GM19455 (cell line): Measurements from ENCODE around the gene SLC5A1.
"Not testable (repeated sequence)": the region's sequence is repeated elsewhere in the genome, so short reads cannot be mapped to it uniquely, and the experiment has no call there.

Source experiments
- ATAC-seq: cut with Tn5 transposase; IDR thresholded peaks from one replicate; pipeline ENCODE4 v1.9.1; 2021; ENCODE audit not compliant: unreplicated experiment

SLC5A1 gene

DNA sequence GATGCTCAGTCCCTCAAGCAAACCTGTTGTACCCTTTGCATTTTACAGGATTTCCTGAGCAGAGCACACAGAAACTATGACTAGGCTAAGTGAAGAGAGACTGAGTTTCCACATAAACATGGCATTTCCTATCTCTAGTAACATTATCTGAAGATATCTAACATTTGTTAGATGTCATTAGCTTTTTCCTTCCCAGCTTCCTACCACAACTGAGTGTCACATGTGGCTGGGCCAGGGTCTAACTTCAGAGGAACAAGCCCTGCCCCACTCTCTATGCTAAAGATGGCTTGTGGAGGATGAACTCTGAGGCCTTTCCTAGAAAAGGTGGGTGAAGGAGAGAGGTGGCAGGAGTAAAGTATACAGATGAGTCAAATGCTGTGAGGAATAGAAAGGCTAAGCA lies 99.5 kb downstream of the SLC5A1 start:
- ATAC-seq: no peak

DNA sequence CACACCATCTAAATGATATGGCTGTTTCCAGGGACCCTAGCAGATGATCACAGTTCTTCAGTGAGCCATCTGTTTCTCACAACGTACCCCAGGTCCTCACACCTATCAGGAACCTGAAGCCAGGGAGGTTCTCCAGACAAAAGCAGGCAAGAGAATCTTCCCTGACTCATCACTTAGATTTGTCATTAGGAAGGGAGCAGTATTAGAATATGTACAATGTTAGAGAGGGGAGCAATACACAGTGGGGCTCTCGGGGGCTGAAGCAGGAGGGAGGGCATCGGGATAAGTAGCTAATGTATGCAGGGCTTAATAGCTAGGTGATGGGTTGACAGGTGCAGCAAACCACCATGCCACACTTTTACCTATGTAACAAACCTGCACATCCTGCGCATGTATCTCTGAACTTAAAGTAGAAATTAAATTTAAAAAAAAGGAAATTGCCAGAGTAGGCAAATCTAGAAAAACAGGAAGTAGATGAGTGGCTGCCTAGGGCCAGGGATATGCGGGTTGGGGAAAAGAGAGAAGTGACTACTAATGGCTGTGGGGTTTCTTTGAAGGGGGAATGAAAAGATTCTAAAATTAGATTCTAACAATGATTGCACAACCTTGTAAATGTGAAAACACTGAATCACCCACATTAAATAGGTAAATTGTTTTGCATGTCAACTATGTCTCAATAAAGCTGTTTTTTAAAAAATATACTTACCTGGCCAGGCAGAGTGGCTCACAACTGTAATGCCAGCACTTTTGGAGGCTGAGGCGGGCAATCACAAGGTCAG lies 101.6 kb downstream of the SLC5A1 start:
- ATAC-seq: no peak

DNA sequence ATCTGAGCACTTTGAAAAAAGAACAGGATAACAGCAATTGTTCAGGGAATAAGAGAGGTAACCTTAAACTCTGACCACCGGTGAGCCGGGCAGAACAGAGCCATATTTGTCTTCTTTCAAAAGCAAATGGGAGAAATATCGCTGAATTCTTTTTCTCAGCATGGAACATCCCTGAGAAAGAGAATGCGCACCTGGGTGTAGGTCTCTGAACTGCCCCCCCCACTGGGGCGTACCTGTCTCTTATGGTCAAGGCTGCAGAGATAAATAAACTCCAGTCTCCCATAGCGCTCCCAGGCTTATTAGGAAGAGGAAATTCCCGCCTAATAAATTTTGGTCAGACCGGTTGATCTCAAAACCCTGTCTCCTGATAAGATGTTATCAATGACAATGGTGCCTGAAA lies 104.1 kb downstream of the SLC5A1 start:
- not testable (repeated sequence) for ATAC-seq

DNA sequence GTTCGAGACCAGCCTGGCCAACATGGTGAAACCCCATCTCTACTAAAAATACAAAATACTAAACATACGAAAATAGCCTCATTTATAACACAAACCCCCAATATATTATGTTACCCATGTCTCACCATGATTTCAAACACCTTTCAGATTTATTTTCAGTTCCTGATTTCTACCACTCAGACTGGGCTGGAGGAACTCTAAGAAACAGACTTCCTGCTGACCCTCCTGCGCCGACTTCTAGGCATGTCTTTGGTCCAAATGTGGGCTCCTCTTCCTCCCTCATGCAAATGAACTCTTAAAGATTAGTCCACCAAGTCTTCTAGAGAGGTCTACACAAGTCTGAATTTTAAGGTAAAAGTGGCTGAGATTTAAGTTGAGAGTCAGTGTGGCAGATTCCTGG lies 105.3 kb downstream of the SLC5A1 start:
- ATAC-seq: not testable (repeated sequence)

DNA sequence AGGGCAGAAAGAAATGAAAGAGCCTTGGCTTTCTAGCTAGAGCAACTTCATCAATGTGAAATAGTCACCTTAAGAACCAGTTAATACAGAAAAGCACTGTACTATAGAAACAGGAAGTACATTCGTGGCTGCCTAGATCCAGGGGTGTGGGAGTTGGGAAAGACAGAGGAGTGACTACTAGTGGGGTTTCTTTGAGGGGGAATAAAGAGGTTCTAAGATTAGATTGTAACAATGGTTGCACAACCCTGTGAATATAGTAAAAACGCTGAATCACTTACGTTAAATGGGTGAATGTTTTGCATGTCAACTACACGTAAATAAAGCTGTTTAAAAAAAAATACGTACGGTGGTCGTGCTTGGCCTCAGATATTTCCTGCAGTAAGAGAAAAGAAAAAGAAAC lies 107.6 kb downstream of the SLC5A1 start:
- not testable (repeated sequence) for ATAC-seq

DNA sequence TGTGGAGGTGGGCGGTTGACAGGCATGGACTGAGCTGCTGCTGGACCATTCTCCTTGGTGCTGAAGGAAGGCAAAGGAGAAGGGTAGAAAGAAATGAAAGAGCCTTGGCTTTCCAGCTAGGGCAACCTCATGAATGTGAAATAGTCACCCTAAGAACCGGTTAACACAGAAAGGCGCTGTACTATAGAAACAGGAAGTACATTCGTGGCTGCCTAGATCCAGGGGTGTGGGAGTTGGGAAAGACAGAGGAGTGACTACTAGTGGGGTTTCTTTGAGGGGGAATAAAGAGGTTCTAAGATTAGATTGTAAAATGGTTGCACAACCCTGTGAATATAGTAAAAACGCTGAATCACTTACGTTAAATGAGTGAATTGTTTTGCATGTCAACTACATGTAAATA lies 108.6 kb downstream of the SLC5A1 start:
- not testable (repeated sequence) for ATAC-seq

DNA sequence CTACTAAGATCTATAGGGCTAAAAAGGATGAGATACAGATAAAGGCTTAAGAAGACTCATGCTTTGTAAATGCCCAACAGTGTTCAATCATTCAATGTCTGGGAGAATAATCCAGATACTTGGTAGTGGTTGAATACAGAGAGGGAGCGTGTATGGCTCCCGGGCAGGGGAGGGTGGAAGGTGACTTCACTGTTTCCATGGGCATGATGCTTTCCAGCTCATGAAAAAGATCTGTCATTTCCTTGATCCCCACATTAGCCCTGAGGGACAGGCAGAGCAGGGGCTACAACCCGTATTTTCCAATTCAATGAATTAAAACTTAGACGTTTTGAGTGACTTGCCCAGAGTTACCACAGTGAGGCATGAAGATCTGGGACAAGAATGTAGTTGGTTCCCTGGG lies 111.7 kb downstream of the SLC5A1 start:
- ATAC-seq: not testable (repeated sequence)

DNA sequence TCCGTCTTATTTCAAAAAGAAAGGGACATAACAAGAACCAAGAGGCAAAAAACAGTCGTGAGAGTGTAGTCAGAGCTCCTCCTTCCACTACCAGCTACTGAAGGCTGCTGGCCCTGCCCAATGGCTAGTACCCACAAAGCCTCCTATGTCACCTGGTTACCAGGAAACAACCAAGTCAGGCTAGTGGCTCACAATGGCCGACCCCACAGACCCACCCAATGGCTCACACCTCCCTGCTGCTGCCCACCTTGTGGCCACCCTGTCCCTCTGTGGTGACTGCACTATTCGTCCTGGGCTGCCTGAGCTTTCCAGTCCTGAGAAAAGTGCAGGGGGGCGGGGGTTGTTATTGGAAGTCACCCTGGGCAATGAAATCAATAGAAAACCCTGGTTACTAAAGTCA lies 114.6 kb downstream of the SLC5A1 start:
- ATAC-seq: not testable (repeated sequence)

DNA sequence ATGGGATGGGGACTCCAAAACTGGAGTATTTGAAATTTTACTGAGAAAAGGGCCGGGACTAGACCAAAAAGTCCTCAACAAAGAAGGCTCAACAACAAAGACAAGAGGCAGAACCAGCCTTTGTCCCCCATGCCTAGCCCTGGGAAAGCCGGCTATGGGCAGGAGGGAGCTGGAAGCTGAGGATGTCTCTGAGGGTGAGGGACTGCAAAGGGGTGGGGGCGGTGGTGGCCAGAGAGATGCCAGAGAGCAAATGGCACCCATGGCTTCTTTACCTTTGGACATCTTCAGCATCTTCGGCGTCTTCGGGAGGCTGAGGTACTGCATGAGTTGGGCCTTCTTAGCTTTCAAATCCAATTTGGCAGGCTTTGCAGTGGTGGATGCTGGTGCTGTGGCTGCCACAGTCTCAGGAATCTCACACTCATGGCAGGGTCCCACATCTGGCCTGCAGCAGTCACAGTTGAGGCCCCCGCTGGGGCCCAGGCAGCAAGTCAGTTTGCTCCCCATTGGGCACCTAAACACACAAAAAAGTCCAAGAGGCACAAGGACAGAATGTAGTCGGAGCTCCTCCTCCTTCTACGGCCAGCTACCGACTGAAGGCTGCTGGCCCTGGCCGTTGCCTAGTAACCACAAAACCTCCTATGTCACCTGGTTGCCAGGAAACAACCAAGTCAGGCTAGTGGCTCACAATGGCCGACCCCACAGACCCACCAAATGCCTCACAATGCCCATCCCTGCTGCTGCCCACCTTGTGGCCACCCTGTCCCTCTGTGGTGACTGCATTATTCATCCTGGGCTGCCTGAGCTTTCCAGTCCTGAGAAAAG lies 115.9 kb downstream of the SLC5A1 start, which contains the start of gene C22orf42:
Gene C22orf42 (minus strand): TSS at position 592 of the 822 bp plus-strand sequence. CDS start 88 bp downstream, at position 504.
- ATAC-seq: no peak

DNA sequence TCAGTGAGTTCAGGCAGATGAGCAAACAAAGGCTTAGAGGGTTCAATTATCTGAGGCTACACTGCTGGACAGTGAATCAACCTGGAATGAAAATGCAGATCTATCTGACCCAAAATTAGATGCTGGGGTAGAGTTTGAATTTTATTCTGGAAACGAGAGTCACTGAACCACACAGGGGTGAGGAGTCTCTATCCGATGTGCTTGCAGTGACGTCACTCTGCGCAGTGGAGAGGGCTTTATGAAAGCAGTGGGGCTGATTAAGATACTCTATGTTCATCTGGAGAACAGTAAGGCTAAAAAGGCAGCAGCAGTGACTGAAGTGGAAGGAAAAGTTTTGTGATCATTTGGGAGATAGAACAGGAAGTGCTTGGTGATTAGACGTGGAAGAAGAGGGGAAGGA lies 117.3 kb downstream of the SLC5A1 start:
- not testable (repeated sequence) for ATAC-seq
